Hair follicle dermal papilla cell (primary cell): Measurements from ENCODE around the gene SFT2D2. TPM values are rescaled to one million over a fixed set of nuclear protein-coding genes. Genes with fewer than 3 reads are reported as not detected.

ENCODE experiments used
- small RNA-seq: library from RNA; depleted of rRNA; stranded (forward); fragments of <200 nt; gene quantifications from one replicate; pipeline ENCODE3, GENCODE V24; 2012
- total RNA-seq: library from RNA; depleted of rRNA; stranded (reverse); fragments of >200 nt; gene quantifications from 2 replicates; pipeline ENCODE4 v1.2.3, GENCODE V29; 2012

SFT2D2 gene
- total RNA-seq, result 104 and 125 TPM in 2 replicates

DNA sequence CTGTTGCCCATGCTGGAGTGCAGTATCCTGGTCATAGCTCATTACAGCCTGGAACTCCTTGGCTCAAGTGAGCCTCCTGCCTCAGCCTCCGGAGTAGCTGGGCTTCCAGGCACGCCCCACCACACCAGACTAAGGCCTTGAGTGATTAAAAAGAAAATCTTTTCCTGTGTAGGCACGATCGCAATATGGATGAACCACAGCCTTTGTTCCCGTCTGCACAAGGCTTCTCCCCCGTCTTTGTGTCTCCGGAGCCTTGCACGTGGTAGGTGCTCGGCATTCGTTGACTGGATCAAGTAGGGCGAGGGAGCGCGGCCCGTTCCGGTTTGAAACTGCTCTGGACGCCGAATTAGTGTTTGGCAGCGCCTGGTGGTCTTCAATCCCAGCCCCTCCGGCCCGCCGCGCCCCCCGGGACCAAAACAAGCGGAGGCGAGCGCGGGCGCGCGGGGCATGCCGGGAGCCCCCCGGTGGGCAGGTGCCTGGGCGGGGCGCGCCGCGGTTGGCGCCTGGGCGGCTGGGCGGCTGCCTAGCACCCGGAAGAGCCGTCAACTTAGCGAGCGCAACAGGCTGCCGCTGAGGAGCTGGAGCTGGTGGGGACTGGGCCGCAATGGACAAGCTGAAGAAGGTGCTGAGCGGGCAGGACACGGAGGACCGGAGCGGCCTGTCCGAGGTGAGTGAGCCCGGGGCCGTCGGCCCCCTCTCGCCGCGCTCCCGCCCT, at the start of gene SFT2D2:
Gene SFT2D2, plus strand, starts transcription at position 529 of the 715 bp plus-strand sequence. Its CDS starts 76 bp downstream, at position 605.

DNA sequence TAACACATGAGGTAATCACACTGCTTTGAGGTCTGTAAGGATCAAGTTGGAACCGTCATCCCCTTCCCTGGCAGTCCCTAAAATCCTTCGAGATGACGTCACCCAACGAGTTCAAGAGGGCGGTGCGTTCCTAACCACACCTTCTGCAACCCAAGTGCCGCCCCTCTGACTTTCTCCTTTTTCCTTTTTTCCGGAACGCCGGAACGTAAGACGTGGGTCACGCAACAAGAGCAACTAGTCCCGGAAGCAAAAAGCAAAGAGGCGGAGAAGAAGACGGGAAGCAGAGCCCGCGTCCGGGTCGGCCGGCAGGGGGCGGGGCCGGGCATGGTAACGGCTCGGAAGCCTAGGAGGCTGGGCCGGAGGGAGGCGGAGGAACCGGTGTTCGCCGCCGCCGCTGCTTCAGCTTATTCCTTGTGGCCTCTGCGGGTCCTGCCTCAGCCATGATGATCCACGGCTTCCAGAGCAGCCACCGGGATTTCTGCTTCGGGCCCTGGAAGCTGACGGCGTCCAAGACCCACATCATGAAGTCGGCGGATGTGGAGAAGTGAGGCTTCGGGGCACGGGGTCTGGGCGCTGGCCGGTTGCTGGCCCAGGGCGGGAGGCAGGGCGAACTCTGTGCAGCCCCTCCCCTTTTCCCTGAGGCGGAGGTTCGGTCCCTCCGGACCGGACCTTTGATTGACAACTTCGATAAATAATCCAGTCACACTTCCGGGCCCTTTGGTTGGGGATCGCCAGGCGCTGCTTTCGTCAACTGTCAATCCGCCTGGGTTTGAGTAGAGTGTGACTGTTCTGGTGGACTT, 47.0 kb upstream of the SFT2D2 start, which contains the start of gene TIPRL:
Gene TIPRL, plus strand, starts transcription at position 325 of the 800 bp plus-strand sequence. Its CDS starts 116 bp downstream, at position 441.

DNA sequence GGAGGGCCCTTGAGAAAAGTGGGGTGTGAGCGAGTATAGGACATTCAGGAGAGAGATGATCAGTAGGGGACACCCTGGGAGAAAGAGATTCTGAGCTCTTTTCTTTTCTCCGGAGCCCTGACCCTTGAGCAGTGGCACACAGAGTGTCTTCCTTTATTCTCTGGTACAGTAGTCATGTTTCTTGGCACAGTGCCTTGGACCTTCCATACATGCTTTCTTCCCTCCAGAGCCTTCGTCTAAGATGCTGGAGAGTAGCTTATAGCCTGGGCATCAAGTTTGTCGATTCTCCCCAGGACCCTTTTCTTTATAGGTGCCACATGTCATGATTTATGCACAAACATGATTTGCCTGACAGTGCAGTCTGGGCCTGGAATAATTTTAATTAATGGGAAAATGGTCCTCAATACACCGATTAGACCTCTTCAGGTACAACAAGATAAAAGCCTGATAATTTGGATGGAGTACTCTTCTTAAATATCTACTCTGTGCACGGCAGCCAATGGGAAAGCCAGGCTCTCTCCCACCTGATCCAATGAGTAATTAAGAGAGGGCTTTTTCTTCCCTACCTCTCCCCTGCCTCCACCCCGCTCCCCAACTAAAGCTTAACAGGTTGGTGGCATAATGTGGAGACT, 54.6 kb downstream of the SFT2D2 start, which contains the start of gene TBX19:
Gene TBX19, plus strand, starts transcription at position 582 of the 632 bp plus-strand sequence. CDS start 214 bp downstream, outside the sequence.

Small RNA genes lying within 50 kb of the gene (small RNA-seq; reads per million reads assigned to genes)
- gene AL021397.1 (not detected), gene RNU6-1310P (not detected)

Other genes with a start within 250 kb of the SFT2D2 start
- 22.7 and 30.5 TPM in 2 replicates for gene GPR161, start 89.1 kb upstream of the SFT2D2 start, total RNA-seq
- gene TIPRL, start 47.0 kb upstream of the SFT2D2 start, total RNA-seq, result 39.1 and 42.1 TPM in 2 replicates
- gene TBX19, start 54.9 kb downstream of the SFT2D2 start, total RNA-seq, result 2.4 and 3.5 TPM in 2 replicates